Measurements from ENCODE around the gene SLC44A4. TPM values are rescaled to one million over a fixed set of nuclear protein-coding genes. Genes with fewer than 3 reads are reported as not detected.
A peak's percentile ranks its signal among the peaks of the same experiment; 100 is the strongest.
"Not testable (repeated sequence)": the region's sequence is repeated elsewhere in the genome, so short reads cannot be mapped to it uniquely, and the experiment has no call there.

Gene SLC44A4
- total RNA-seq, 1 donor from 2014 or later, result 0.23 TPM

- Histone ChIP-seq H3K4me3 (ENCODE audit: insufficient read depth, low read depth, low read length) (no peak overlapping the region), H3K4me2 (ENCODE audit: low read length) (no peak overlapping the region), H3K36me3 (ENCODE audit: insufficient read depth, low read length) (no peaks in the 10 kb centered on the region), H3K27me3 (ENCODE audit: insufficient read depth, low read length) (no peaks in the 10 kb centered on the region), H4K20me1 (ENCODE audit: insufficient read depth, low read length) (no peaks in the 10 kb centered on the region), H2AFZ (ENCODE audit: low read depth, low read length) (no peak overlapping the region), H3K4me1 (ENCODE audit: insufficient read depth, low read length) (peaks cover under 1% of the 10 kb centered on the region), H3K79me2 (ENCODE audit: insufficient read depth, low read length) (no peaks in the 10 kb centered on the region), H3K27ac (ENCODE audit: low read depth, low read length) (no peak overlapping the region), H3K9ac (ENCODE audit: low read length) (no peak overlapping the region), H3K9me3 (ENCODE audit: insufficient read depth, low read depth, low read length) (no peaks in the 10 kb centered on the region)
- Mint-ChIP-seq H3K4me3 (ENCODE audit: unreplicated experiment) (no peak overlapping the region), H3K9me3 (ENCODE audit: unreplicated experiment) (no peaks in the 10 kb centered on the region), H3K27ac (ENCODE audit: unreplicated experiment) (no peak overlapping the region), H3K27me3 (ENCODE audit: low read depth, unreplicated experiment) (peaks cover 7% of the 10 kb centered on the region), H3K4me1 (ENCODE audit: low read depth, unreplicated experiment) (peaks cover 8% of the 10 kb centered on the region), H3K36me3 (ENCODE audit: low read depth, unreplicated experiment) (no peaks in the 10 kb centered on the region)
- FAIRE-seq (no peak), DNase-seq (ENCODE audit: low read depth) (no peak)
- TF ChIP-seq EZH2 (IDR thresholded peaks at IDR 0.05; ENCODE audit: insufficient read depth, low read length), result no peak
- no peak for TF ChIP-seq CTCF (IDR thresholded peaks at IDR 0.05; ENCODE audit: insufficient read depth, low read depth, low read length)
These were observed 9.5 kb downstream of the SLC44A4 start for GRCh38 chr6:31869343-31869742.

- not testable (repeated sequence) for DNase-seq (ENCODE audit: low read depth); H3K9ac ChIP-seq (ENCODE audit: low read length); H3K9me3 ChIP-seq (ENCODE audit: insufficient read depth, low read depth, low read length); H4K20me1 ChIP-seq (ENCODE audit: insufficient read depth, low read length); H3K4me3 ChIP-seq (ENCODE audit: insufficient read depth, low read depth, low read length); H3K27me3 Mint-ChIP-seq (ENCODE audit: low read depth, unreplicated experiment); H3K79me2 ChIP-seq (ENCODE audit: insufficient read depth, low read length); H3K4me3 Mint-ChIP-seq (ENCODE audit: unreplicated experiment); H3K4me2 ChIP-seq (ENCODE audit: low read length); H3K36me3 ChIP-seq (ENCODE audit: insufficient read depth, low read length); H3K27ac Mint-ChIP-seq (ENCODE audit: unreplicated experiment); H3K27me3 ChIP-seq (ENCODE audit: insufficient read depth, low read length); H3K36me3 Mint-ChIP-seq (ENCODE audit: low read depth, unreplicated experiment); H3K4me1 Mint-ChIP-seq (ENCODE audit: low read depth, unreplicated experiment); H2AFZ ChIP-seq (ENCODE audit: low read depth, low read length); H3K27ac ChIP-seq (ENCODE audit: low read depth, low read length); H3K9me3 Mint-ChIP-seq (ENCODE audit: unreplicated experiment); H3K4me1 ChIP-seq (ENCODE audit: insufficient read depth, low read length); FAIRE-seq
These were observed 10.2 kb downstream of the SLC44A4 start for GRCh38 chr6:31868658-31868971.

GRCh38 chr6:31865205-31866118 lies 13.3 kb downstream of the SLC44A4 start:
- Histone ChIP-seq H3K4me2 (ENCODE audit: low read length) (no peak overlapping the region), H3K27ac (ENCODE audit: low read depth, low read length) (no peak overlapping the region), H3K79me2 (ENCODE audit: insufficient read depth, low read length) (peaks cover 13% of the 10 kb centered on the region), H3K4me3 (ENCODE audit: insufficient read depth, low read depth, low read length) (no peak overlapping the region), H3K9ac (ENCODE audit: low read length) (no peak overlapping the region), H3K9me3 (ENCODE audit: insufficient read depth, low read depth, low read length) (no peaks in the 10 kb centered on the region), H2AFZ (ENCODE audit: low read depth, low read length) (no peak overlapping the region), H3K27me3 (ENCODE audit: insufficient read depth, low read length) (no peaks in the 10 kb centered on the region), H3K4me1 (ENCODE audit: insufficient read depth, low read length) (peaks cover 7% of the 10 kb centered on the region), H4K20me1 (ENCODE audit: insufficient read depth, low read length) (peaks cover 10% of the 10 kb centered on the region), H3K36me3 (ENCODE audit: insufficient read depth, low read length) (no peaks in the 10 kb centered on the region)
- DNase-seq (ENCODE audit: low read depth) (peak; percentile 11), FAIRE-seq (no peak)
- H3K36me3 Mint-ChIP-seq (ENCODE audit: low read depth, unreplicated experiment), result peaks cover 5% of the 10 kb centered on the region
- TF ChIP-seq EZH2 (IDR thresholded peaks at IDR 0.05; ENCODE audit: insufficient read depth, low read length) (no peak), CTCF (IDR thresholded peaks at IDR 0.05; ENCODE audit: insufficient read depth, low read depth, low read length) (no peak)
- no peak overlapping the region for H3K4me3 Mint-ChIP-seq (ENCODE audit: unreplicated experiment)
- H3K9me3 Mint-ChIP-seq (ENCODE audit: unreplicated experiment), result no peaks in the 10 kb centered on the region
- no peak overlapping the region for H3K27ac Mint-ChIP-seq (ENCODE audit: unreplicated experiment)
- H3K27me3 Mint-ChIP-seq (ENCODE audit: low read depth, unreplicated experiment), result no peaks in the 10 kb centered on the region
- H3K4me1 Mint-ChIP-seq (ENCODE audit: low read depth, unreplicated experiment), result peaks cover 7% of the 10 kb centered on the region

Measured in astrocyte (in vitro differentiated cells and primary cell).